ENCODE data around the gene CRADD.
"Not testable (repeated sequence)": the region's sequence is repeated elsewhere in the genome, so short reads cannot be mapped to it uniquely, and the experiment has no call there.

Gene CRADD

DNA sequence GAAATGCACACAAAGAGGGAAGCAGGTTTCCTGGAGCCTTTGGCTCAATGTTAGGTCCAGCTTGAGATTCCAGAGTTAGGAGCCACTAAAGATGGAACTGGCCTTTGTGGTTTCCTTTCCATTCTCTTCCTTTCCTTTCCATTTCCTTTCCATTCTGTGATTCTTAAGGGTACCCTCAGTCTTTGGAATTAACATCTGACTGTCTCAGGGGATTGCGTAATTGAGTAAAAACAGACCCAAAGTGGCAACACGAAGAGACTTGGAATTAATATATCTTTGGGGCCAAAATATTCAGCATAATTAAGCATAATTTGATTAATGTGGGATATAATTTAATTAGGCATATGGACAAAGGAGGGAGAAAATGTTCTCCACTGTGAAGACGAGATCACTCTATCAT lies 205.6 kb downstream of the CRADD start:
- DNase-seq = no peak

GRCh38 chr12:93883436-93884154 lies 206.4 kb downstream of the CRADD start:
- no peak for DNase-seq

- no peak for DNase-seq
Observed at GRCh38 chr12:93884794-93885460, 207.8 kb downstream of the CRADD start.

DNA sequence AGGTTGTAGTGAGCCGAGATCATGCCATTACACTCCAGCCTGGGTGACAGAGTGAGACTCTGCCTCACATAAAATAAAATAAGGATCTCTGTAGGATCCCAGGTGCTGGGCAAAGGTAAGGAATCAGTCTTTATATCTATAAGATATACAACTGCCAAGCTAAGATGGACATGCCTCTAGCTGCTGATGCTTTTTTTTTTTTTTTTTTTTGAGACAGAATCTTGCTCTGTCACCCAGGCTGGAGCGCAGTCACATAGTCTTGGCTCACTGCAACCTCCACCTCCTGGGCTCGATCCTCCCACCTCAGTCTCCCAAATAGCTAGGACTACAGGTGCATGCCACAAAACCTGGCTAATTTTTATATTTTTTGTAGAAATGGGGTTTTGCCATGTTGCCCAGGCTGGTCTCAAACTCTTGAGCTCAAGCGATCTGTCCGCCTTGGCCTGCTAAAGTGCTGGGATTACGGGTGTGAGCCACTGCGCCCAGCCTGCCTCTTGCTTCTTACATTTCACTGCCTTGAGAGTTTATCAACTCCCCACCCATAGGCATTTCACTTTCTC lies 208.9 kb downstream of the CRADD start:
- DNase-seq = not testable (repeated sequence)

DNA sequence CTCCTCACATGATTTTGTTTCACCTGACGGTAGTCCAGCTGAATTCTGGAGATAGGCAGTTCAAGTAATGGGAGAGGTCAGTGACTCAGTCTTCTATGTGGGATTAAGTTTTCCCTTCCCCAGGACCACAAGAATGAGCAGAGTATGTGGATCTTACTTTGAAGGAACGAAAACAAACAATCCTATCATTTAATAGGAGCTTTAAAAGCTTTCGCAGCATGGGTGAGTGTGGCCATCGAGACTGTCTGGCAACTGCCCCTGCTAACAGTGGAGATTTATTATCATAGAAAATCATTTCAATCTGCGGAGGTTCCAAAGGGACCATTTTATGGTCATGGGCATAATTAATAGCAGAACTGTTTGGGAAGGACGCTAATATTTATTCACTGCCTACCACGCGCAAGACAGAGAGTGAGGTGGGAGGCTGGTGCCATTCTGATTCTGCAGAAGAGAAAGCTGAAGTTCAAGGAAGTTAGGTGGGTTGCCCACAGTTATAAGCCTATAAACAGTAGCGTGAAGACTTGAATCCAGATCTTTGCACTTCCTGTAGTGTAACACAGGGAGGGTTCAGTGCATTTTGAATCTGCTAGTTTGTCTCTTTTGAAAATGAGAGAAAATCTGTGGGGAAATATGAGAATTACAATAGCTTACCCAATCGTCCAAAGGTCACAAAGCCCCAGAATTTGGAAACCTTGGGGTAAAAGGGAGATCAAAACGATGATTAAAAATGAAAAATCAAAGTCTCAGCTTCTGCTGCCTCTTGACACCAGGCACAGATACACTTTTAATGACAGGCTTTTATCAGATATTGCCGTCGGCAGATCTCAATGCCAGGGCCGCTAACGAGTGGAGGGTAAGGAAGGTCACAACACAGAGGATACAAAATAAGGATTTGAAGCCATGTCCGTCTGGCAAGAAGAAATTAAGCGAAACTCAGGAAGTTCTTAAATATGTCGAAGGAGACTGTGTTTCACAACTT lies 209.6 kb downstream of the CRADD start:
- no peak for DNase-seq

- no peak for DNase-seq
Observed at GRCh38 chr12:93888964-93889363, 211.8 kb downstream of the CRADD start.

DNA sequence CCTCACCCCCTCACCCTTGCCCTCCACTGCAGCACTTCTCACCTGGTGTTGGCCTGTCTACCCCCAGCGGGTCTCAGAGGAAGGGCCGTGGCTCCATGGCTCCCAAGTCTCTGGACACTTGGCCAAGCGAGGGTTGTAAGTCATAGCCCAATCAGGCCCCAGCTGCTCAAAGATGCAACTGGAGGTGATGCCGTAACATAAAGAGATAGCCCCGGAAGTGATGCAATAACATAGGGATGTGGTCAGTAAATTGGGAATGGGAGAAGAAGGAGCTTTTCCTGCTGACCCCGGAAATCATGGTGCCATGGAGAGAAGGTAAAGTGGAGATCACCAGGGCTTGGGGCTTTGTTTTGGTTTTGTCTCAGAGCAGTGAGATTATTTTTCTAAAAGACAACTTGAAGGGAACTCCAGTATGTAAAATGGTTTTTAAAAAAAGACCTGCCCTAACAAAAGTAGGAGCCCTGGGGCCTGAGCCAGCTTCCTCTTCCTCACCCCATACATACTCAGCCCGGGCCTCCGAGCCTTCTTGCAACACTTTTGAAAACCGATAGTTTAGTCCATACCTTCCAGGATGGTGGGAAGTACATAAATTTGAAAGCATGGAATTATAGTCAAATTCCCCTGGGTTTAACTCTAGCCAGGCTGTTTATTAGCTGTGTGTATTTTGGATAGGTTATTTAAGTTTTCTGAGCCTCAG lies 212.5 kb downstream of the CRADD start:
- no peak for DNase-seq

DNA sequence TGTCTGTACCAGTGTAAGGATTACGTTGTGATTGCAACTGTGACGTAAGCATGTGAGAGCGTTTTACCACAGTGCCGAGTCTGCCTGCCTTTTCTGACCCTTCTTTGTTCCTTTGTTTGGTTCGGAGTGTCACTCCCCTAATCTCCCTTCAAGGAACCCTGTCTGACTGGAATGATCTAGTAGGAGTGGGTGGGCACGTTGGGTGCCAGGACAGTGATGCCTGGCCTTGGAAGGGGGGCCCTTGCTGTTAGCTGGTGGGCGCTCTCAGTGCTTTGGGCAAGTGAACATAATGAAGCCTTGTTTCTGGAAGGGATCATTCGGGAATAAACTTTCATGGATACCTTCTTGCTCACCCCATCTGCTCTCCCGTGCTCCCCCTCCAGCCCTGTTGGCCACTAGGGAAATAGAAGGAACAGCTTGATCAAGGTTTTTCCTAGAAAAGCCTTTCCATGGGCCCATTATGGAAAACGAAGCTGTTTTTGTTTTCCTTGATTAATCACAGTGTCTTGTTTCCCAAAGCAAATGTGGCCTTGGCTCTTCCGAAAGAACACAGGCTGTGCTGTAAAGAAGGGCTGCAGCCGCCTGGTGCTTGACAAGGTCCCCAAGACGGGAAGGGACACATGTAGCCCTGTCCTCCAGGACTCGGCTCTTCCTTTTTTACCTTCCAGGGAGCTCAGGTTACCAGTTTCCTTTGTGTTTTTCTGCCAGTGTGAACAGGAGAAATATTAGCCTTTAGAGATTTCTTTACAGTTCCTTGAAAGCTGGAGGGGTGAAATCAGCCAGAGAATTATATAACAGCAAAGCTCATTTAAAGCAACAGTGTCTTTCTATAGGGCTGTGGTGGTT lies 215.5 kb downstream of the CRADD start:
- DNase-seq = no peak

DNA sequence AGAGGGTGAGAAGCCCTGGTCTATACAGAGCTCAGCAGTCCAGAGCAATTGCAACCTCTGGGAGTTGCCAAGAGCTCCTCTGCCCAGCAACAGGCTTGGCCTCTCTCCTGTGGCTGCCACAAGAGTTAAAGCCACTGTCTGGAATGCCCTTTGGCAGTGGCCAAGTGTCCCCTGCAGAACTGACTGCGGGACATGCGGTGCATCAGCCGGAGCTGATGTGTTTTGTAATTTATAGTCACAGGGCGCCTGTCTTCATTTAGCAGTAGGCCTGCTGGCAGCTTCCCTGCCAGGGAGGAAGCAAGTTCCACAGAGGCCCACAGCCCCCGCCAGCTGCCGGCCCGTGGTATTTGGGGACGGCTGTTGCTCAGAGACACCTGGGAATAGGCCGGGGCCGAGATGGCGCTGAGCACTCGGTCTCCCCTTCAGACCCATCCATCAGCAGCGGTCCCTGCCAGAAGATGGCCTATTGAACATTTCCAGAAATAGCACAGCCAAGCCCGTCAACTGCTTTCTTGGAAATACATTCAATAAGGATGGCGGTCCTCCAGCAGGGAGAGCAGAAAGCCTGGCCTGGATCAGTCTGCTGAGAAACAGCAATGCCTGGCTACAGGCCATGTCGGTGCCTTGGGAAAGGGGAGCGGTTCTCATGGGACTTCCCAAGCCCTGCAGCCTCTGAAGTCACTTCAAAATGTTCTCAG lies 217.4 kb downstream of the CRADD start:
- DNase-seq = no peak

- no peak for DNase-seq
Observed at GRCh38 chr12:93895089-93895445, 217.9 kb downstream of the CRADD start.

- no peak for DNase-seq
Observed at GRCh38 chr12:93896427-93896826, 219.3 kb downstream of the CRADD start.

GRCh38 chr12:93896952-93897351 lies 219.8 kb downstream of the CRADD start:
- no peak for DNase-seq

DNA sequence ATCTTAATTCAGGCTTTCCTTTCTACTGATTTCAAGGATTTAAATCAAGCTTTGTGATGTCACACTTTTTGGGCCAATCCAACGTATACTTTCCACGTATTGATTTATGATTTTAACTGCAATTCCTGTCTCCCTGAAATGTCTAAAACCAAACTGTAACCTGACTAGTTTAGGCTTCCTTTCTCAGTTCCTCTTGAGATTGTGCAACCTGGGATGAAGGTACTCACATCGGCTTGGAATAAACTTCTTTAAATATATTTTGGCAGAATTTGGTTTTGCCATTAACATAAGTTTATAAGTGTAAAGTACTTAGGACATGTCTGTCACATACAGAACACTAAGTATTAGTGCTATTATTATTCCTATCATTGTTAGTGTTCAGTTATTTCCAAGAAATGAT lies 224.6 kb downstream of the CRADD start:
- DNase-seq = no peak

- DNase-seq = no peak
Observed at GRCh38 chr12:93902192-93902591, 225.0 kb downstream of the CRADD start.

GRCh38 chr12:93902736-93903562 lies 225.8 kb downstream of the CRADD start:
- DNase-seq = no peak

DNA sequence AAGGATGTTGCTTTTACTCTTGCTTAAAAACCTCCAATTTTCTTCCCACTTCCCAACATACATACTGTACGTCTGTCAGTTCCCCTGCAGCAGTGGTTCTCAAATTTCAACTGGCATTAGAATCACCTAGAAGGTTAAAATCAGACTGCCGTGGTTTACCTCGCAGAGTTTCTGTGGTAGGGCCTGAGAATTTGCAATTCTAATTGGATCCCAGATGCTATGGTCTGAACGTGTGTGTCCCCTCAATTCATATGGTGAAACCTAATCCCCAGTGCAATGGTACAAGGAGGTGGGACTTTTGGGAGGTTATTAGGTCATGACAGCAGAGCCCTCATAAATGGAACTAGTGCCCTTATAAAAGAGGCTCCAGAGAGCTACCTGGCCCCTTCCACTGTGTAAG lies 226.9 kb downstream of the CRADD start:
- no peak for DNase-seq

- DNase-seq = no peak
Observed at GRCh38 chr12:93908264-93908663, 231.1 kb downstream of the CRADD start.

GRCh38 chr12:93908846-93909567 lies 231.8 kb downstream of the CRADD start:
- no peak for DNase-seq

DNA sequence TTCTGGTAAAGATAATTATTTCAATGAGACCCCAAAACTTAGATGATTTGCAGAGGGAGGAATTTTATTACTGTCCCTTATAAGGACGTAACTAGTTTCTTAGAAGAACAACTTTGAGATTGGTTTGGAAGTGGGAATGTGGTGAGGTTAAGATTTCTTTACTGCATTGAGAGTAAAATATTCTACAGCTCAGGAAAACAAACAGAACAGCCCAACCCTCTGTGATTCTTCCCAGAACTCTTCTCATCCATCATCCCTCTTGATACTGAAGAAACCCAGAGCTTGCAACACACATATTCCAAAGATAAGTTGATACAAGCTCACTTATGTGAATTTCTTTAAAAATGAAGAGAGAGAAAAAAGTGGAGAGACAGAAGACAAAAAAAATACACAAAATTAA lies 234.2 kb downstream of the CRADD start:
- DNase-seq = no peak
